Hematopoietic multipotent progenitor cell treated with erythropoietin and hydrocortisone succinate and interleukin-3 and kit ligand, for 17 days (in vitro differentiated cells): ENCODE results near the gene TRAPPC2L.

Source experiments
- DNase-seq: peaks from one replicate; pipeline ENCODE4 v3.0.0-alpha.2; 2015; ENCODE audit warnings: low spot score

Gene TRAPPC2L

GRCh38 chr16:88861359-88861758, 4.4 kb downstream of the TRAPPC2L start:
- no peak for DNase-seq

- DNase-seq, result no peak
Observed at GRCh38 chr16:88862968-88863367, 6.0 kb downstream of the TRAPPC2L start.

- DNase-seq, result no peak
Observed at GRCh38 chr16:88863426-88863825, 6.5 kb downstream of the TRAPPC2L start.

- no peak for DNase-seq
Observed at GRCh38 chr16:88864099-88864498, 7.2 kb downstream of the TRAPPC2L start.

- DNase-seq, result no peak
Observed at GRCh38 chr16:88864521-88864920, 7.6 kb downstream of the TRAPPC2L start.

GRCh38 chr16:88865310-88865709, 8.4 kb downstream of the TRAPPC2L start:
- DNase-seq, result no peak

GRCh38 chr16:88865742-88866141, 8.8 kb downstream of the TRAPPC2L start:
- no peak for DNase-seq

GRCh38 chr16:88866151-88866920, 9.4 kb downstream of the TRAPPC2L start, which contains the start of gene PABPN1L:
Gene PABPN1L, minus strand, starts transcription at chr16:88866660. Its CDS starts 54 bp downstream, at chr16:88866606.
- DNase-seq, result no peak

- no peak for DNase-seq
Observed at GRCh38 chr16:88867581-88868246, 10.8 kb downstream of the TRAPPC2L start.

- DNase-seq, result no peak
Observed at GRCh38 chr16:88868974-88869672, 12.2 kb downstream of the TRAPPC2L start.

GRCh38 chr16:88869673-88869980, 12.7 kb downstream of the TRAPPC2L start:
- no peak for DNase-seq

GRCh38 chr16:88870608-88871348, 13.9 kb downstream of the TRAPPC2L start:
- DNase-seq, result no peak

GRCh38 chr16:88871349-88871702, 14.4 kb downstream of the TRAPPC2L start:
- DNase-seq, result no peak

- DNase-seq, result no peak
Observed at GRCh38 chr16:88871730-88872416, 14.9 kb downstream of the TRAPPC2L start.

GRCh38 chr16:88872650-88873331, 15.9 kb downstream of the TRAPPC2L start:
- DNase-seq, result no peak

- DNase-seq, result no peak
Observed at GRCh38 chr16:88874938-88875599, 18.1 kb downstream of the TRAPPC2L start.

- no peak for DNase-seq
Observed at GRCh38 chr16:88875703-88876234, 18.8 kb downstream of the TRAPPC2L start.

- no peak for DNase-seq
Observed at GRCh38 chr16:88876942-88877526, 20.1 kb downstream of the TRAPPC2L start.

GRCh38 chr16:88877564-88878289, 20.8 kb downstream of the TRAPPC2L start:
- DNase-seq, result no peak
